HG03469 (cell line): ENCODE results near the gene PNPLA1.
"Not testable (repeated sequence)": the region's sequence is repeated elsewhere in the genome, so short reads cannot be mapped to it uniquely, and the experiment has no call there.

Source experiments
- ATAC-seq: cut with Tn5 transposase; IDR thresholded peaks from one replicate; pipeline ENCODE4 v1.9.1; 2021; ENCODE audit warnings: mild to moderate bottlenecking, moderate library complexity, moderate number of reproducible peaks; ENCODE audit not compliant: unreplicated experiment

PNPLA1 gene

GRCh38 chr6:36333171-36333895, 63.5 kb downstream of the PNPLA1 start:
- no peak for ATAC-seq

- ATAC-seq, result no peak
Observed at GRCh38 chr6:36333931-36334725, 64.3 kb downstream of the PNPLA1 start.

- ATAC-seq, result no peak
Observed at GRCh38 chr6:36334832-36335459, 65.1 kb downstream of the PNPLA1 start.

- ATAC-seq, result no peak
Observed at GRCh38 chr6:36335465-36336207, 65.8 kb downstream of the PNPLA1 start.

- ATAC-seq, result no peak
Observed at GRCh38 chr6:36336208-36336710, 66.4 kb downstream of the PNPLA1 start.

- ATAC-seq, result no peak
Observed at GRCh38 chr6:36336779-36337241, 67.0 kb downstream of the PNPLA1 start, which contains the start of gene BNIP5. Gene BNIP5, minus strand, starts transcription at chr6:36336888. Its CDS starts 6,198 bp downstream, at chr6:36330690.

GRCh38 chr6:36337814-36338213, 68.0 kb downstream of the PNPLA1 start:
- ATAC-seq, result no peak

- not testable (repeated sequence) for ATAC-seq
Observed at GRCh38 chr6:36338223-36338622, 68.4 kb downstream of the PNPLA1 start.

GRCh38 chr6:36339146-36339545, 69.3 kb downstream of the PNPLA1 start:
- ATAC-seq, result no peak

GRCh38 chr6:36340306-36340617, 70.4 kb downstream of the PNPLA1 start:
- no peak for ATAC-seq

- no peak for ATAC-seq
Observed at GRCh38 chr6:36340618-36341454, 71.0 kb downstream of the PNPLA1 start.

GRCh38 chr6:36343109-36343680, 73.3 kb downstream of the PNPLA1 start:
- no peak for ATAC-seq

- no peak for ATAC-seq
Observed at GRCh38 chr6:36345681-36346466, 76.0 kb downstream of the PNPLA1 start.

GRCh38 chr6:36346486-36347273, 76.8 kb downstream of the PNPLA1 start:
- no peak for ATAC-seq

GRCh38 chr6:36347621-36348020, 77.8 kb downstream of the PNPLA1 start:
- ATAC-seq, result no peak

GRCh38 chr6:36349240-36349639, 79.4 kb downstream of the PNPLA1 start:
- no peak for ATAC-seq

GRCh38 chr6:36350082-36350481, 80.2 kb downstream of the PNPLA1 start:
- ATAC-seq, result no peak
